ENCODE measurements around the gene VDAC2.

The VDAC2 gene

DNA sequence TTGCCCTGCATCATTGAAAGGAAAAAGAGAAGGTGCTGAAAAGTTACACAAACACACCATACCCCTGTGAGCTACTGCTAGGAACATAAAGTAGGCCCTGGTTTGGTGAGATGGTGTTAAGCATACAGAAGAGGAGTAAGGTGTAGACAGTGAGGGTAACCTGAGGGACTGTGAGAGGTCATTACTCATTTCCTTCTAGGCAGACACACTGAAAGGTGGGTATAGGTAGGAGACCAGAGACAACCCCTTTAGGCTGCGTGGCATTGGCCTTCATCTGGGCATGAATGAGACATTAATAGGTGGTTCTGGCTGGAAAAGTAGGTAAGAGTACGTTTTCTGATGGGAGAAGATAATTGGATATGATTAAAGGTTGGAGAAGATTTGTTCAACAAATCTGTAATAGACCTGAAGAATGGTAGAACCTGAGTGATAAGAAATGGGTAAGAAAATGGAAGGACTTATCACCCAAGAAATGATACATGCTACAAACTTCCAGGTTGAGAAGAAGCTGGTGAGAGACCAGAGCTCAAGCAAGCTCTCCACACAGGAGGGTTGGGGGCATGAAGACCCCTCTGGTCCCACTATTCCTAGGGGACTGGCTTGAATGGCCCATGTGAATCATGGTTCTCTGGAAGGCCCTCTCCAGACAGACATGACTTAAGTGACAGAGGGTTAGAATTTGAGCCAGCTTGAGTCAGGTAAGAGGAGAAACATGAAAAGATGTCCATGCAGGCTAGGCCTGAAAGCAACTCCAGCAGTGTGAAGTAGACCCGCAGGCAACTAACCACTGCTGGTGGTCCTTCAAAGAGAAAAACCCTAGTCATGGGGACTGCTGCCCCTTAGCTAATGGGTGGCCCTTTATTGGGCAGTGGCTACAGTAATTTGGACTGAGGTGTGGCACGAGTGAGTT, 21.3 kb downstream of the VDAC2 start:
- no peak for DNase-seq

DNA sequence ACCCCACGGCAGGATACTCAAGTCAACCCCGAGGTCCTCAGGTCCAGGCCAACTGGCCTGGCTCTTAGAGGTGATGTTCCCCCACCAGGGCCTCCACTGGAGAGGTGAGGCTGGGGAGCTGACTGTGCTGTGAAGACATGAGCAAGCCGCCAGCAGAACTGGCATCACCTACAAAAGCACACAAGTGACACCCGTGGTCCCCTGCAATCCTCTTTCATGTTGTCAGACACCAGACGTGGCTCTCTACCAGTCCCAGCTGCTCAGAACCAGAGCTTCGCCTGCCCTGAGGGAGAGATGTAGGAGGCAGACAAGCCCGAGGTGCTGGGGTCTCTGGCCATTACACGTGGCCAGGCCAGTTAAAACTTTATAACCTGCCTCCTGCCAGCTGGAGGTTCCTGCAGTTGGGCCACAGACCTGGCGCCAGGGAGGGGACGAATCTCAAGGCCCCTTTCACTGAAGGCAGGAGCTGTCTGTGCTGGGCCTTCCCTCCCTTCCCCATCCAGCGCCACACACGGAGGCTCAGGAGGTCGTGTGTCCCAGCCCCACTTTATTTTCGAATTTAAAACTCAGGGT, 22.9 kb downstream of the VDAC2 start:
- peak in 1 of 2 experiments; percentile 55 for DNase-seq

DNA sequence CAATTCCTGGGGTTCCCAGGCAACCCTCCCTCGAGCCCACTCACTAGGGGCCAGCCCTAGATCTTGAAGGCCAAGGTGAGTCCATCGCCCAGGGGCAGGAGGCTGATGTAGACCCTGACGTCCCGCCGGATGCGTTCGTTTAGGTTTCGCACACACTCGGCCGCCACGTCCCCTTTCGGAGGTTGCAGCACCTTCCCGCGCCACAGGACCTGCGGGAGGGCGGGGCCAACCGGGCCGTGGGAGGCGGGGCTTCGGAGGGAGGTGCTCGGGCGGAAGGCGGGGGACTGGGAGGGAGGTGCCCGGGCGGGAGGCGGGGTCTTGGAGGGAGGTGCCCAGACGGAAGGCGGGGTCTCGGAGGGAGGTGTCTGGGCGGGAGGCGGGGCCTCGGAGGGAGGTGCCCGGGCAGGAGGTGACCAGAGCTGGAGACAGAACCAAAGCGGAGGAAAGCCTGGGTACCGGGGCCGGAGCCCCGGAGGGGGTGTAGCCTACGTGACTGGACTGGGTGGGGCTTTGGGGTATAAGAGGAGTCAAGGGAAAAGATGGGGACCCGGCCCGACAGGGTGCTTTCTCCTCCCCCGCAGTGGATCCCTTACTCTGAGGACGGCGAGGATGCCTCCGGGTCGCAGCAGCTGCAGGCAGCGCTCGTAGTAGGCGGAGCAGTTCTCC, 23.6 kb downstream of the VDAC2 start:
- peak; percentile 69 to 93 for DNase-seq

DNA sequence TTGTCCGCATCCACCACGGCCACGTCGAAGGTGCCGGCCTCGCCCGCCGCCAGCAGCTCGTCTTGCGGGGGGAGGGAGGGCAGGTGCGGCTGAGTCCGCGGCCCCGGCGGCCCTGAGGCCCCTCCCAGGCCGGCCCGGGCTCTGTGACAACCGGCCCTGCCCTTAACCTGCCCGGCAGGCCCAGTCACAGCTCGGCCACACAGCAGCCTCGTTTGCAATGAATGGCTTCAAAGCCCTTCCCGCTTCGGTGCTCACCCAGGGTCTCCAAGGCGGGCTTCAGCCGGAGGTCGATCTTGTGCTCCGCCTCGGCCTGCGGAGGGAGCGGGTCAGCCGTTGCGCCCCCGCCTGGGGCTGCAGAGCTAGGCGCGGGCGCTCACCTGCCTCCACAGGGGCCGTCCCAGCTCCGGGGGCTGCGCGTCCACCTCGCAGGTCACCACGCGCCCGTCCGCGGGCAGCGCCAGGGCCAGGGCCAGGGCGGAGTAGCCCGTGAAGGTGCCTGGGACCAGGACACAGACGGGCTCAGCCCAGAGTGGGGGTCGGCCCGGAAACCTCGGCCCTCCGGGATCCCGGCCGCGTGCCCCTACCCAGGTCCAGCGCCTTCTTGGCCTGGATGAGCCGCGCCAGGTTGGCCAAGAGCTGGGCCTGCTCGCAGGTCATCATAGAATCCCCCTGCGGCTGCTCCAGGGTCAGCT, 24.2 kb downstream of the VDAC2 start:
- DNase-seq: peak in 1 of 2 experiments; percentile 77

DNA sequence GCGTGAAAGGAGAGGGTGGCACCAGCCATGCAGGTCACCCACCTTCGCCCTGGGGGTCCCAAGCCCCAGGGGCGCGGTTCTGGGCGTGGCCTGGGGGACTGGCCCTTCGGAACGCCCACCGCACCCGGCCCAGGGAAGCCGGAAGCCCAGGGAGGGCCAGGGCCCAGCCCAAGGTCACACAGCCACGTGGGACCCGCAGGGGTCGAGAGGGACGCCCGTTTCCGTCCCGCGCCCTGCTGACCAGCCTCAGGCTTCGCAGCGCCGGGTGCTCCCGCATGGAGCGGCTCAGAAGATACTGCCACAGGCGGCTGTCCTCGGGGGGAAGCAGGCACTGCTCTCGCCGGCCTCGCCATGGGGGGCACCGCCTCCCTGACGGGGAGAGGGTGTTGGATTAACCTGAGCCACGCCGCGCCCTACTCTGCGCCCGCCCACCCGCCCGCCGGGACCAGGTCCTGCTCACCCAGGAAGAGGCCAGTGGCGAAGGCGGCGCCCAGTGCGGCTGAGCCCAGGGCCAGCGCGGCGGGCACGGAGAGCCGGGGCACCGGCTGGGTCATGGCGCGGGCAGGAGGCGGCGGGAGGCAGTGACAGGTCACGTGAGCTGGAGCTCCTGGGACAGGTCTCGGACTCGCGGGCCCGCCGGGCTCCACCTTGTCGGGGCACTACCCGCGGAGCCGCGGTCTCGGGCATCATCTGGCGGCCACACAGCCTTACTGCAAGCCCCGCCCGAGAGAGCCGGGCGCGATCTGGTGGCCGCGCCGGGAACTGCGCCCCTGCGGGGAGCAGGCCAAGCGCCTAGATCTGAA, 25.0 kb downstream of the VDAC2 start, which contains the start of gene COMTD1:
COMTD1 (minus strand) TSS at position 583 of the 803 bp plus-strand sequence; CDS start at position 554, 29 bp downstream.
- peak; percentile 73 to 94 for DNase-seq

DNA sequence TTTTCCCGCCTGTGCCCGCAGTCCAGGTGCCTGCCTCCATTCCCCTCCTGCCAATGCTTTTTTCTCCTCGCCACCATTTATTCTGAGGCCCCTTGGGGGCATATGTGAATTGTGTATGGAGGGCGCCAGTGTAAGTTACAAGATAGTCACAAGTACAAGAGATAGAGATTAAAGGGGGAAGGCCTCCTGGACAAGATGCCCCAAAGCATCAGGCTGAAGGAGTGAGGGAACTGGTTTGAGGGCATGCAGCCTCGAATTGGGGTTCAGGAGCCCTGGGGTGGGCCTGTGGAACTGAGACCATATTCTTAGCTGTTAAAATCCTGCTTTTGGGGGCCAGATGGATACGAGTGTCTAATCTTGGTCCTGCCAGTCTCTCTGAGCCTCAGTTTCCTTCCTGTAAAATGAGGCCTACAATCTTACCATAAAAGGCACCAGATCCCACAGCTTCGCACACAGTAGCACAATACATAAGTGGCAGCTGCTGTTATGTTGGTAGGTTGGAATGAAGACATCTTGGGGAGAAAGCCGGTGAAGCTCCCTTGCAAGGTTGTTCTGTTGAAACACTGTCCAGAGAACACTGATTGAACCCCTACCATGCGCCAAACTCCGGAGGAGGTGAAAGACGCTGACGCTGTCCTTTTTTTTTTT, 25.7 kb downstream of the VDAC2 start:
- no peak for DNase-seq

DNA sequence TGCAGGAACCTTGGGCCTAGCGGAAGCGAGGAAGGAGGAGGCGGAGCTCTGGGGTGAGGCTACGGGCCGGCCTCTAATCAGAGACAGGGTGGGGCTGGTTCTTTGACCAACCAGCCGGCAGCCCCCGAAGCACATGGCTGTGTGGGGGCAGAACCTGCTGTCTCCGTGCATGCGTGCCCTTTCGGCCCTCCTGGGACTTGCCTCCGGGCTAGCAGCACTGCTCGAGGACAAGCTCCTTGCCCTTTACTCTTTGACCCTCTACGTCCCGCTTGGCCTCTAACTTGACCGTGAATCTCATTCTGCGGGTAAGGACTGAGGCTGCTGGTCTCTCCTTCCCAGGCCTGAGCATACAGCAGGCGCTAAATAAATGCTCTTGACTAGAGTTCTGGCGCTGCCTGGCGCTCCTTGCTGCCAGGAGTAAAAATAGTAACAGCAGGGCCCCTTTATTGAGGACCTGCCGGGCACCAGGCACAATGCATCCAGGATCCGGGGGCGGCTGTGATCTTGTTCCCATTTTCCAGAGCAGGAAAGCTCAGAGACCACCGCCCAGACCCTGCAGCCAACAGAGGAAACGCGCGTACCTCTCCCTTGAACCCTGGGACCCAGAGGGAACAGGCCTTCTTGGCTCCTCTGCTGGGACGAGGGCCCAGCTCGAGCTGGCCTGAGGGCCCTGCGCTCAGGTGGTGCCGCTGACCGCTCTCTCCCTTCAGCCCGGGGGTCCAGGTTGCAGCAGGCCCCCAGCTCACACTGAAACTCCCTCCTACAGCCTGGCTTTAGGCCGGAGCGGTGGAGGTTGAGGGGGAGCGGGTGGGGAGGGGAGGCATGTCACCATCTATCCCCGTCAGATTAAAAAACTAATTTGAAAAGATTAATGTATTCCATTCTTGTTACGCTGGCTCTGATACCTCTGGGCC, 27.8 kb downstream of the VDAC2 start:
- DNase-seq: no peak

DNA sequence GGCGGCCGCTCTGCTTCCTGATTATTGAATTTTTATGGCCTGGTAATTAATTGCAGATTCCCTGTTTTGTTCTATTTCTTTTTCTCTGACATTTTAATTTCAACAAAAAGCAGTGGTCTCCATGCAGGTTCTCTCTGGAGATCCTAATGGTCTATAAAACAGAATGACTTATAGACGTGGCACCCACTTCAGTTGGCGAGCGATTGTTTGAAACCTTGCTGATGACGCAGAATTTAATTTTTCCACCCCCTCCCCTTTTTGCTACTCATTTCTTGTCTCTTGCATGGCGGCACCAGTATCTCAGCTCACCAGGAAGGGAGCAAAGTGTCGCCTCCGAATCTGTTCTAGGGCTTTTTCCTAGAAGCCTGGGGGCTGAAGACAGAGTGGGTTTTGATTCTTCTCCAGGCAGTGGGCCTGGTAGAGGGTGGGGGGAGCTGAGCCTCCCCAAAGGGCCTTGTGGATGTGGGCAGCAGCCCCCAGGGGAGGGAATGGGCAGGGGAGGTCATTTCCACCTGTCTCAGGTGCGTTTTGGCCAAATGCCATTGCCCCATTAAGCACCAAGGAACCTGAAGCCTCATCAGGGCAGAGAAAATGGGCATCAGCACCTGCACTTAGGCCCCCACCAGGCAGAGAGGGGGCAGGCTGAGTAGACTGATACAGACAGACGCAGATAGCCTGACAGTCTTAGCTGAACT, 28.6 kb downstream of the VDAC2 start:
- DNase-seq: no peak

DNA sequence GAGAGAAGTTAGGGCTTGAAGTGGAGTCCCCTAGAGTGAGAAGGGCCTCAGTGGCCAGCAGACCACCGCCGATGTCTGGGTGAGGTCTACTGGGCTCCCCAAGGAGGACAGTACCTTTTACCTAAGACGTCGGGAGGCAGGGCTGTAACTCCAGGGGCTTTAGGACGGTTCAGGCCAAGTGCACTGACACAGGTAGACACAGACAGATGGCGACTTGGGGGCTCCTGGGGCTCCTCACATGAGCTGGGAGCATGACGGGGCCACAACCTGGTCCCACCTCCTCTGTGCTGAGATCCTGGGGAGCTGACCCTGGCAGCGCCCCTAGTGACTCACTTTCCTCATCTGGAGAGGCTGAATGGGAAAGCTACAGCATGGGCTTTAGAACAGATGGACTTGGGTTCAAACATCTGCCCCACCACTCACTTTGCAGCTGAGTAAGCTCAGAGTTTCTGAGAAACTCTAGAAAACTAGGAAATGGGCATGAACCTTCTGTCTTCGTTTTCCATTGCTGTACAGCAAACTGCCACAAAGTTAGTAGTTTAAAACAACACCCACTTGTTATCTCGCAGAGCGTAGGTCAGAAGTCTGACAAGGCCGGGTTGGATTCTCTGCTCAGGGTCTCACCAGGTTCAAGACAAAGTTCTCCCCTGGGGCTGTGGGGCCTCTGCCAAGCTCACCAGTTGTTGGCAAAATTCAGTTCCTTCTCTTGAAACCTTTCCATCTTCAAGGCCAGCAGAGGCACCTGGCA, 29.9 kb downstream of the VDAC2 start:
- DNase-seq: no peak

DNA sequence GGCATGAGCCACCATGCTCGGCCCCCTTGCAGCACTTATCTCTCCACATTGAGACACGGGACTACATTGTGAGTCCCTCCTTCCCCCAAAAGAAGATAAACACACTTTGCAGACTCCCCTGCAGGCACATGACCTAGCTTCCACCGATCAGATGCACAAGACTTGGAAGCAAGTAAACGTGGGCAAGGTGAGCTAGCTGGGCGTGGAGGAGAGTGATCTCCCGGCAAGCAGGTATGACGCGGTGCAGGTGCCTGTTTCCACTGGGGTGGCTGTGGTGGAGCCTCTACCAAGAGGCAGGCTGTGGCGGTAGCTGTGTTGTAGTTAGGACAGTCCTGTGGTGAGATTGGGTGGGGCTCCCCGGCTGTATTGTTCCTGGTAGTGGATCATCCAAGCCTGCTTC, 32.8 kb downstream of the VDAC2 start:
- no peak for DNase-seq

DNA sequence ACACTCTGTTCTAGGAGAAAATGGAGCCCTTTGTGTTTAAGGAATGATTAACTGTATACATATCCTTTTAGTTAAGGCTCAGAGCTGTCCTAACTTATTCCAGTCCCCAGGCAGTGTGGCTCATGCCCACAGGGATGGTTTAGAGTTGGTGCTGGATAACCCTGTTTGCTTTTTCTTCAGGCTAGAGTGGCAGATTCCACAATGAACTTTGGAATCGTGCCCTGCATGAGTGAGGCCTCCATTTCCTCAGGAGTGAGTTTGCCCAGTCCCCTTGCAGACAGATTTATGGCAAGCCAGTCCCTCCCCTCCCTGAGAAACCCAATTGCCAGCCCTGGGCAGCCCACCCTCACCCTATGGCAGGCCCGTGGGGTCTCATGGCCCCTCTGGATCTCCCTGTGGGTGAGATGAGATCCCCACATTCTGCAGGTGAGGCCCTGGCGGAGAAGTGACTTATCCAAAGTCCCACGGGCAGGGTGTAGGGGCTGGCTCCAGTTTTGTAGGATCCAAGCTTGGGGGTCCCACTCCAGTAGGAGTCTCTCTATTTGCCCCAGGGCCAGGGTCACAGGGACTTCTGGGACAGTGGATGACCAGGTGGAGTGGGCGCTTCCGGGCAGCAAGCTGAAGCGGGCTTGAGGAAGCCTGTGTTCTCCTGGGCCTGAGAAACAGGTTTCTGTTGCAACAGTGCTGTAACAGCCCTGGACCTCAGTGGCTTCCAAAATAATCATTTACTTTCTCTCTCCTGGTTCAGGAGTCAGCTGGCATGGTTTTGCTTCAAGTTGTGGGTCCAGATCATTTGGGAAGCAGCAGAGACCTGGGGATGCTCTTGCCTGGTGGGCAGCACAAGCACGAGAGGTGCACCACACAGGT, 34.1 kb downstream of the VDAC2 start:
- no peak for DNase-seq

DNA sequence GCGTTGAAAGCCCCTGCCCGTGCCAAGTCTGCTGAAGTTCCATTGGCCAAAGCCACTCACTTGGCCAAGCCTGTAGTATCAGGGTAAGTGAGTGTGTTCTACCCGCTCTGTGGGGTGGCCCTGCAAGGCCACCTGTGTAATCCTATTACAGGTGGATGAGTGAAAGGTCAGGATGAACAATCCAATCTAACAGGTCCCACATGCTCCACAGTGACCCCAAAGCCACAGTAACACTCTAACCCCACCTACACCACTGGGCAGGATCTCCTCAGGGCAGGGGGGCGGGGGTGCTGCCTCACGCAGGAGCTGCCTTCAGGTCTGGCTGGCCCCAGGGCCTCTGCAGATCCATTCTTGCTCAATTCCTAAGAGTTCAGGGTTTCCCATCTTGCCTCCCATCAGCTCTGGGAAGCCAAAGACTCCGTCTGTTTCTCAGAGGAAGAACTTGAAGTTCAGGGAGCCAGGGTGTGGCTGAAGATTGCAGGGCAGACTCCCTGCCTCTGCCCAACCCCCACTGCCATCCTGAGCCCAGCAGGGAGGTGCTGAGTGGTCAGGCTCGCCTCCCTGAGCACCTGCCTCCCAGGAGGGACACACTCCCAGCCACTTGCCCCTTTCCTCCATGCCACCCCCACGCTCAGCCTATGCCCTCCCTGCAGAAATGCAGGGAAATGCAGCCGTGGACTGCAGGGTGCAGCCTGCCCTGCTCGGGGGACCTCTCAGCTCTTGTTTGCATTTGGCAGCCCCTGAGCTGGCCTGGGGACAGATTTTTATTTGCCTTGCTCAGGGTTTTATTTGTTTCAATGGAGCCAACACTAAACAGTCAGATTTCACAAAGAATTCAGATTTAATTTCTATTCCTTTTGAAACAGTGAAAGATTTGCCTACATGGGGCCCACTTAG, 35.0 kb downstream of the VDAC2 start:
- DNase-seq: no peak

DNA sequence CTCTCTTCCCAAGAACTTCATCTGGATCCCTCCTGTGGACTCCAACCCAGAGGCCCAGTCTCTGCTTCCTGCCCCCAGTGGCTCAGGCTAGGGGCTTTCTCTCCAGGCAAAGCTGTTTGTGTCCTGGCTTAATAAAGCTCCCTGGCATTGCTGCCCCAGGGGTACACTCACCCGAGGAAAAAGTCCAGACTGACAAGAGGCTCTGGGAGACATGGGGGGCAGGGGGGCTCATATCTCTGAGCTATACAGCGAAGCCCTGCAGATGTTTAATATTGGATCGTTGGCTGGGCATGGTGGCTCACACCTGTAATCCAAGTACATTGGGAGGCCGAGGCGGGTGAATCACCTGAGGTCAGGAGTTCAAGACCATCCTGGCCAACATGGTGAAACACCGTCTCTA, 35.9 kb downstream of the VDAC2 start:
- DNase-seq: no peak

DNA sequence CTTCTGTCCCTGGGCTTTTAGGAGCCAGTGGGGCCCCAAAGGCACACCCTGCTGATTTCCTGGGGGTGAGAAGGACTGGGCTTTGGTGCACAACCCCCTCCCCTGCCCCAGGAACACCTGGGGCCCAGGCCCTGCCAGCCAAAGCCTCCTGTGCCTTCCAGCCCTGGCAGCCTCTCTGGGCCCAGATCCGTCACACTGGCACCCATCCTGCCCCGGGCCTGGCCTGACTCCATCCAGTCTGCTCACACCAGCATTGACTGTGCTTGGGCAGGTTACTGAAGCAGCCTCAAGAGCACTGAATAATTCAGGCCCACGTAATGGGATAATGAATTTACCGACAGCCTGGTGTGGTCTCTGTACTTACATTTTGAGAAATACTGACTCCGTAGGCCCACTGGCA, 37.2 kb downstream of the VDAC2 start:
- no peak for DNase-seq

DNA sequence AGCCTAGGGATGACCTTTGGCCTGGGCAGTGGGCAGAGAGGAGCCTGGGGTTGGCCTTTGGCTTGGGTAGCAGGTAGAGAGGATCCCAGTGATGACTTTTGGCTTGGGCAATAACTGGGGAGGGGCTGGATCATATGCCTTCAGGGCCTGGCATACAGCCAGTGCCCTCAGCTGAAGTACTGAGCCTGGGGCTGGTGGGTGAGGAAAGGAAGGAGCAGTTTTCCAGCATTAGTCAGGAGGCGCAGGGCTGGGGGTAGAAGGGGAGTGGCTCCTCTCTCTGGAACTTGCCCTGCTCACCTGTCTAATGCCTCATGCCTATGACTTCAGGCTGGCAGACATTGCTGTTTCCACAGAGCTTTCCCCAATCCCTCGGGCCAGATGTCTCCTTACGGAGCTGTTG, 40.3 kb downstream of the VDAC2 start:
- no peak for DNase-seq

DNA sequence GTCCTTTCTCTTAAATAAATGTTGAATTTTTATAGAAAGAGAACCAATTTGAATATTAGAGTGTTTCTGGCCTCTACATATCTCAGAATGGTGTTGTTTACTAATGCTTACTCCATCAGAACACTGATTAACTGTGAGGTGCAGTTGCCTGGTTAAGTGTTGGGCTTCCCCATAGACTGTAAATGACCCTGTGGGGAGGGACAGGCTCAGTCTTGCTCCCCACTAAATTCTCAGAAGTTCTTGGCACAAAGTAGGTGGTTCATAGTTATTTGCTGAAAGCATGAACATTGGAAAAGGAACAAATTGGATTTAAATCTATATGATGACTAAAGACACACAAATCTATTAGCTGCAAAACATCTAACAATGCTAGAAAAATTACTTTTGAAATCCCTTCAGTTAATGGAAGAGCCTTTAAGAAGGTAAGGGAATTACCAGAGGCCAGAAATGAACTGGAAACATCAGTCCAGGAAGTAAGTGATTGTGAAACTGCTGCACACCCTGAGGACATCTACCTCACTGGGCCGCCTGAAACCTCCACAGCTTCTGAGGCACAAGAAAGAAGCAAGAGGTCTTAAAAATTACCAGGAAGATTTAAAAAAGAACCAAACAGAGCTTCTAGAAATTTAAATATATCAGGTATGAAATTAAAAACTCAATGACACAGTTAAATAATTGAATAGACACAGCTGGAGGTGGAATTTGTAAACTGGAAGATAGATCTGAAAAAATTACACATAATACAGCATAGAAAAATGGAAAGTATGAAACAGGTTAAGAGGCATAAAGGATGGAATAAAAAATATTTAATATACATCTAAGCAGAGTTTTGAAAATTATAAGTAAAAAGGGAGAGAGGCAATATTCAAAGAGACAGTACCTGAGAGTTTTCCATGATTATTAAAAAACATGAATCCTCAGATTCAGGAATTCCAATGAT, 43.0 kb downstream of the VDAC2 start:
- no peak for DNase-seq
